ENCODE data around the gene EEF1AKMT2. TPM values are rescaled to one million over a fixed set of nuclear protein-coding genes. Genes with fewer than 3 reads are reported as not detected.

The EEF1AKMT2 gene
- total RNA-seq, 2 experiments from 2014 or later: 14.4 to 16.7 TPM

DNA sequence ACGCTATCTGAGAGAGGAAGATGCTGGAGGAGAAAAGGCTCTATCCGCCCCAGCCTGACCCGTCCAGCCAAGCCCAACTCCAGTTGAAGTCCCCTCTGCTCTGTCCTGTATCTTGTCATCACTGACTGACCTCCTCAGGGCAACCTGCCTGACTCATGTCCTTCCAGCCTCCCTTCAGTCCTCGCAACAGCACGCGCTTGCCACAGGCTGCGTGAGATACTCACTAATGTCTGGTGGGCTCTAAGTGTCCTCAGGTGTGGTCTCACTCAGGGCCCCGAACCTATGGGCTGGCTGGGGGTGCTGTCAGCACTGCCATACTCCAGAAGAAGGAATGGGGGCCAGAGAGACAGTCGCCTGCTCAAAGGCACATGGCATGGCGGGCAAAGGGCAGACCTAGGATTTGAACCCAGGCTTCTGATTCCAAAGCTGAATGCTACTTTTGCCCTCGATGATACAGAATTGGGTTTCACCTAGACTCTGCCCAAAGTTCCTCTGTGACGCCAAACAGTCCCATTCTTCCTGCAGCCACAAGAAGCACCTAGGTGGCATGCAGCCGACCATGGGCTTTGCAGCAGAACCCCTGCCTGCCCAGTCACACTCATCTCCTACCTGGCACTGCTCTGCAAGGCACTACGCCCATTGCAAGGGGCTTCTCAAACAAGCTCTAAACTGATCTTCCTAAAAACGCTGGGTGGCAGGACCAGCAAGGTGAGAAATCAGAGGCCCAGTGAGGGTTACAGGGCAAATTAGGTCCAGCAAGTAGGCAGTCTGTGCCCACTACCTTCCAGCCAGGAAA, 56.0 kb downstream of the EEF1AKMT2 start:
- peak in 1 of 14 experiments; percentile 3 for DNase-seq
- no peaks in the 10 kb centered on the region for H3K9me3 Mint-ChIP-seq
- ChIA-PET CTCF (interaction anchor here (2.0 to 16.7 kb wide), 2 partner anchors 10 to 14 kb away, joined by 7 to 253 read pairs; no protein-coding TSS in a partner anchor), POLR2A (interaction anchor here (1.8 kb wide), 1 partner anchor 13 kb away, joined by 8 read pairs; no protein-coding TSS in a partner anchor)
- Histone ChIP-seq H3K4me1 (ENCODE audit: insufficient read depth, low read length) (peaks cover 100% of the 10 kb centered on the region), H3K27me3 (ENCODE audit: control insufficient read depth in 1 of 2, insufficient read depth in 2 of 2, low read length in 2 of 2) (no peaks in the 10 kb centered on the region), H3K27ac (ENCODE audit: low read depth in 1 of 2, low read length in 2 of 2) (no peak overlapping the region), H3K36me3 (ENCODE audit: insufficient read depth, low read length) (peaks cover 9% of the 10 kb centered on the region), H3K4me3 (ENCODE audit: low read length) (no peak overlapping the region), H3K9me3 (ENCODE audit: control insufficient read depth in 1 of 2, insufficient read depth in 1 of 2, low read length in 2 of 2) (no peaks in the 10 kb centered on the region)
- ATAC-seq (ENCODE audit: poor library complexity): no peak
- peaks cover 97% of the 10 kb centered on the region for H3K4me1 Mint-ChIP-seq (ENCODE audit: low read depth)
- H3K27ac Mint-ChIP-seq: peak overlapping the region; percentile 93
- peak overlapping the region; percentile 85 for H3K4me3 Mint-ChIP-seq
- H3K27me3 Mint-ChIP-seq: no peaks in the 10 kb centered on the region
- TF ChIP-seq, protein P1, sequence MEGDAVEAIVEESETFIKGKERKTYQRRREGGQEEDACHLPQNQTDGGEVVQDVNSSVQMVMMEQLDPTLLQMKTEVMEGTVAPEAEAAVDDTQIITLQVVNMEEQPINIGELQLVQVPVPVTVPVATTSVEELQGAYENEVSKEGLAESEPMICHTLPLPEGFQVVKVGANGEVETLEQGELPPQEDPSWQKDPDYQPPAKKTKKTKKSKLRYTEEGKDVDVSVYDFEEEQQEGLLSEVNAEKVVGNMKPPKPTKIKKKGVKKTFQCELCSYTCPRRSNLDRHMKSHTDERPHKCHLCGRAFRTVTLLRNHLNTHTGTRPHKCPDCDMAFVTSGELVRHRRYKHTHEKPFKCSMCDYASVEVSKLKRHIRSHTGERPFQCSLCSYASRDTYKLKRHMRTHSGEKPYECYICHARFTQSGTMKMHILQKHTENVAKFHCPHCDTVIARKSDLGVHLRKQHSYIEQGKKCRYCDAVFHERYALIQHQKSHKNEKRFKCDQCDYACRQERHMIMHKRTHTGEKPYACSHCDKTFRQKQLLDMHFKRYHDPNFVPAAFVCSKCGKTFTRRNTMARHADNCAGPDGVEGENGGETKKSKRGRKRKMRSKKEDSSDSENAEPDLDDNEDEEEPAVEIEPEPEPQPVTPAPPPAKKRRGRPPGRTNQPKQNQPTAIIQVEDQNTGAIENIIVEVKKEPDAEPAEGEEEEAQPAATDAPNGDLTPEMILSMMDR (IDR thresholded peaks at IDR 0.05): no peak
- peaks cover 9% of the 10 kb centered on the region for H3K36me3 Mint-ChIP-seq (ENCODE audit: low read depth)
- intact Hi-C loops (cut with DNase I, micrococcal nuclease): loop anchor here in 1 of 2 experiments (2.0 to 5.0 kb wide), 2 partner anchors 15 to 88 kb away; no protein-coding TSS in a partner anchor

DNA sequence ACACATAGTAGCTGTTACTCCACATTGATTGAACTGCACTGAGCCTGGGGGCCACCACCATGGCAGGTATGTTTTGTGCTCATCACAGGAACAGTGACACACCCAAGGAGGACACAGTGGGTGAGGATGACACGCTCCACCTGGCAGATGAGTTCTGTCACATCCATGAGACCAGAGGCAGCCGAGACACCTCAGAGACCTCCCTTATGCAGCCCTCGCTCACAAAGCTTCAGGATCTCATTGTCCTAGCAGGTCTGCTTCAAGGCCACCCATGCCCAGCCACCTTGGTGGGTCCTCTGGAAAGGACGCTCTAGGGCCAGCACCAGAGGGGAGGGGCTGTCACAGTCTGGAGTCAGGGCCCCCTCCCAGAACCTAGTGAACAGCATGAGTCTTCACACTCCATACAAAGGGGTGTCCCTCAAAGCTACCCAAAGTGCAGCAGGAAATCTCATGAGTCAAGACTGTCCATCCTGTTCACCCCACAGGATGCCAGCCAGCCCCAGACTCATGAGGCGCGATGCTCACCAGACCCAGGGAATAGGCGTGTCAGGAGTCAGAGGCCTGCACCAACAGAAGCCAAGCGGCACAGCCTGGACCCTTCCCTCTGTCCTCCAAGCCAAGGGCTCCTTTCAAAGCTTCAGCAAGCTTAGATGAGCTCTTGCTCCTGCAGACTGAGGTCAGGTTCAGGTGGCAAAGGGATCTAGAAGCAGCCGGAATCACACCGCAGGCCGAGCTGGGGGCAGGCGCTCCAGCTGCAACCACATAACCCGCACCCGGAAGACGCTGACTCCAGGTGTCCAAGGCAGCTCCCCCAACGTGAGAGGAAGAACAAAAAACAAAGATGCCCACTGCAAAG, 57.1 kb downstream of the EEF1AKMT2 start:
- Histone ChIP-seq H3K9me3 (ENCODE audit: control insufficient read depth in 1 of 2, insufficient read depth in 1 of 2, low read length in 2 of 2) (no peaks in the 10 kb centered on the region), H3K4me1 (ENCODE audit: insufficient read depth, low read length) (peaks cover 100% of the 10 kb centered on the region), H3K27me3 (ENCODE audit: control insufficient read depth in 1 of 2, insufficient read depth in 2 of 2, low read length in 2 of 2) (no peaks in the 10 kb centered on the region), H3K36me3 (ENCODE audit: insufficient read depth, low read length) (peaks cover 9% of the 10 kb centered on the region), H3K4me3 (ENCODE audit: low read length) (peak overlapping the region; percentile 9), H3K27ac (ENCODE audit: low read depth in 1 of 2, low read length in 2 of 2) (peak overlapping the region; percentile 25 to 81)
- ATAC-seq (ENCODE audit: poor library complexity): peak; percentile 65
- Mint-ChIP-seq H3K27ac (peak overlapping the region; percentile 93), H3K4me3 (peak overlapping the region; percentile 85), H3K9me3 (no peaks in the 10 kb centered on the region), H3K4me1 (ENCODE audit: low read depth) (peaks cover 97% of the 10 kb centered on the region), H3K27me3 (no peaks in the 10 kb centered on the region), H3K36me3 (ENCODE audit: low read depth) (peaks cover 9% of the 10 kb centered on the region)
- peak in 6 of 14 experiments; percentile 34 to 70 (median 52) for DNase-seq
- intact Hi-C loops (cut with DNase I, micrococcal nuclease): loop anchor here (1.0 to 5.0 kb wide), 3 partner anchors 11 to 87 kb away; no protein-coding TSS in a partner anchor
- CTCF ChIA-PET: interaction anchor here (1.3 to 16.7 kb wide), 4 partner anchors 11 to 86 kb away, joined by 4 to 253 read pairs (median 6); no protein-coding TSS in a partner anchor
- TF ChIP-seq, protein P1 (IDR thresholded peaks at IDR 0.05): no peak
- POLR2A ChIA-PET: interaction anchor here (0.9 to 9.0 kb wide), 9 partner anchors 12 to 107 kb away, joined by 3 to 83 read pairs (median 5); no protein-coding TSS in a partner anchor
